NCI-H2196 (cell line): ENCODE measurements around the gene CD68.
"Not testable (repeated sequence)": the region's sequence is repeated elsewhere in the genome, so short reads cannot be mapped to it uniquely, and the experiment has no call there.

Experiments used
- DNase-seq: peaks from one replicate; lab custom pipeline; 2025; ENCODE audit not compliant: unreplicated experiment; lab: John Stamatoyannopoulos, UW

CD68 gene

DNA sequence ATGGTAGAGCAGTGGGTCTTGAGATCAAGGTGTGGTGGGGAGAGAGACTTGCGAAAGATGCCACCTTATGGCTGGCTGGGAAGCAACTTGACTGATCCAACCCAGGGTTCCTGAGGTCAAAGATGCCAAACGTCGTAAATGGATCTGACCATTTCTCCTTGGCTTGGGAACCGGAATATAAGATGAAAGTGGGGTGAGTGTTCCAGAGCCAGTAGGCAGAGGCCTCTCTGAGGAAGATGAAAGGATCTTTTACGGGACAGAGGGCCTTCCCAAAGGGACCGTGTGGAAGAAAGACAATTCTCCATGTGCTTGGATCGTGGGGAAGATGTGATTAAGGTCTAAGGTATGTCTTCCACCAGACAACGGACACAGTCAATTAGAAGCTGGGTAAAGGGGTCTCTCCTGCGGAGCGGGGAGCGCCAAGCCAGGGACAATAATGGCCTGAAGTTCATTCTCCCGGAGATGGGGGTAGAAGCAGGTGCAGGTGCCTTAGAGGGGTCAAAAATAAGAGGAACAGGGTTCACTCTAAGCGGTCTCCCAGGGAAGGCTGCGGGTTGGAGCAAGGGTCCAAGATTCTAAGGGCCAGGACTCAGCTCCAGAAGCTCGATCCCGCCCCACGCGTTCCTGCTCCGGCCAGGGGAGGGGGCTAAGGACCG is 34.5 kb downstream of the CD68 start:
- DNase-seq: no peak

DNA sequence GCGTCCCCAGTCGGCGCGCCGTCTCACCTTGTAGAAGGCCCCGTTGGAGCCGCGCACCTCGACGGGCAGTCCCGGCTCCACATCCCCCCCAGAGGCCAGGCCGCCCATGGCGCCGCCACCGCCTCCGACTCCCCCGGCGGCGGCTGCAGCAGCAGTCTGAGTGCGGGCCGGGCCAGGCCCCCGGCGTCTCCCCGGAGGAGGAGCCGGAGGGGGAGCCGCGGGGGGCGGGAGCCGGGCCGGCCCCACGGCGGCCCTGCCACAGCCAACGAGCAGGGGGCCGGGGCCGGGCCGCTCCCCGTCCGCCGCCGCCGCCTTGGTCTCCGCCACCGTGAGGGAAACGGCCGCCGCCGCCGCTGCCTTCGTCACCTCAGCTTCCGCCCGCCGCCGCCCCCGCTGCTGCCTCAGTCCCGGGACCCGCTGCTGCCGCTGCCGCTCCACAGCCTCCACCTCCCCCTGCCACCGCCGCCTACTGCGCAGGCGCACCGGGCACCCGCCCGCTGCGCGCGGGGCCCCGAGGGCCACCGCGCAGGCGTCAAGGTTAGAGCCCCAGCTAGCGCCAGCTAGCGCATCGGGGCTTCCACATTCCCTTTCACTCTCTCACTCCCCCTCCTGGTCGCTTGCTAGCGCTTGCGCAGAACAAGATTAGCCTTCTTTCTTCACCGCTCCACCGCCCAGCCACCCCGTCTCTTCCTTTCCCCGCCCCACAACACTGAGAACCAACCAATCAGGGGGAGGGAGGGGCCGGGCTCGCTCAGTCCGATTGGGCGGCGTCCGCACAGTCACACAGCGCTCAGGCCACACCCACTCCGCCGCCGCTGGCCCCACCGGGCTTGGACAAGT is 35.2 kb downstream of the CD68 start, which contains the start of gene FXR2:
FXR2 (minus strand) TSS at position 473 of the 840 bp plus-strand sequence; CDS start at position 108, 365 bp downstream.
- peak; percentile 98 for DNase-seq

DNA sequence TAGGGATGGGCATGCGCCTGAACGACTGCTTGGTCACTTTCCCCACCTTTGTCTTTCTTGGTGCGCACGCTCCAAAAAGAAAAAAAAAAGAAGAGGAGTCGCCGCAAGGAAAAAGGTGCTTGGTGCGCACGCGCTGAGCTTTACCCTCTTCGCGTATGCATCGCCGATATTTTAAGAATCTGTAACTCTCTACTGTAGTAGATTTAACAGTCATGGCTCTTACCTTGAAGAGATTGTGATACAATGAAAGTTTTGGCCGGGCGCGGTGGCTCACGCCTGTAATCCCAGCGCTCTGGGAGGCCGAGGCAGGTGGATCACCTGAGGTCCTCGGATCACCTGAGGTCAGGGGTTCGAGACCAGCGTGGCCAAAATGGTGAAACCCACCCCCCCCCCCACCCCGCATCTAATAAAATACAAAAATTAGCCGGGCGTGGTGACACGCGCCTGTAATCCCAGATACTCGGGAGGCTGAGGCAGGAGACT is 35.9 kb downstream of the CD68 start:
- DNase-seq: no peak

DNA sequence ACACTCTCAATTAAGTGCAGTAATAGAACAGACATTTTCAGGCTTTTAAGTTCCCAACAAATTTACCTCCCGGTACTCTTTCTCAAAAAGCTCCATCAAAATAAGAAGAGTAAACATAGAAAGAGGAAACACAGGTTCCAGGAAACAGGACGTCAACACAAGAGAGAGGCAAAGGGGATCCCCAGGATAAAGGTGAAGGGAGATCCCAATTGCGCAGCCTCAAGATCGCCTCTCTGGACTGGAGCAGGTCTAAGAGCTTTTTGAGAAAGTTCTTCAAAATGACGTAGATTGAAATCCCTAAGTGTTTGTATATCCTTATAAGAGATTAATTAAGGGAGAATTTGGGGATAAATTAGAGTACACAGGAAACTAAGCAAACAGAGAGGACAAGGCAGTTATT is 39.2 kb downstream of the CD68 start:
- no peak for DNase-seq

DNA sequence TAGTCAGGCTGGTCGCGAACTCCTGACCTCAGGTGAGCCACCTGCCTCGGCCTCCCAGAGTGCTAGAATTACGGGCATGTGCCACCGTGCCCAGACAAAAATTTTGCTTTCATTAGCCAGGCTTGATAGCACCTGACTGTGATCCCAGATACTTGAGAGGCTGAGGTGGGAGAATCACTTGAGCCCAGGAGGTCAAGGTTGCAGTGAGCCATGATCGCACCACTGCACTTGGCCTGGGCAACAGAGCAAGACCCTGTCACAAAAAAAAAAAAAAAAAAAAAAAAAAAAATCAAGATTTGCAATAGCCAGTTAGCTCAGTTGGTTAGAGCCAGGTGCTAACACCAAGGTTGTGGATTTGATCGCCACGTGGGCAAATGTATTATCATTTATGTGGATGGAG is 41.4 kb downstream of the CD68 start:
- no peak for DNase-seq

DNA sequence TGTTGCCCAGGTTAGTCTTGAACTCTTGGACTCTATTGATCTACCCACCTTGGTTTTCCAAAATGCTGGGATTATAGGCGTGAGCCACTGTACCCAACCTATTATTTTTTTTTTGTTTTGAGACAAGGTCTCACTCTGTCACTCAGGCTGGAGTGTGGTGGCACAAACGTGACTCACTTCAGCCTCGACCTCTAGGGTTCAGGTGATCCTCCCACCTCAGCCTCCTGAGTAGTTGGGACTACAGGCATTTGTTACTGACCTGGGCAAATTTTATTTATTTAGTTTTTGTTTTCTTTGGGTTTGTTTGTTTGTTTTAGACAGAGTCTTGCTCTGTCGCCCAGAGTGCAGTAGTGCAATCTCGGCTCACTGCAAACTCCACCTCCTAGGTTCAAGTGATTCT is 44.2 kb downstream of the CD68 start:
- DNase-seq: no peak

DNA sequence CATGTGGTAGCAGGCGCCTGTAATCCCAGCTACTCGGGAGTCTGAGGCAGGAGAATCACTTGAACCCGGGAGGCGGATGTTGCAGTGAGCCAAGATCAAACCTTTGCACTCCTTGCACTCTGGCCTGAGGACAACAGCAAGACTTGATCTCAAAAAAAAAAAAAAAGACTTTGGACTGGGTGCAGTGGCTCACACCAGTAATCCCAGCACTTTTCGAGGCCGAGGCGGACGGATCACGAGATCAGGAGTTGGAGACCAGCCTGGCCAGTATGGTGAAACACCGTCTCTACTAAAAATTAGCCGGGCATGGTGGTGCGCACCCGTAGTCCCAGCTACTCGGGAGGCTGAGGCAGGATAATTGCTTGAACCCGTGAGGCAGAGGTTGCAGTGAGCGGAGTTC is 46.3 kb downstream of the CD68 start:
- DNase-seq: not testable (repeated sequence)

DNA sequence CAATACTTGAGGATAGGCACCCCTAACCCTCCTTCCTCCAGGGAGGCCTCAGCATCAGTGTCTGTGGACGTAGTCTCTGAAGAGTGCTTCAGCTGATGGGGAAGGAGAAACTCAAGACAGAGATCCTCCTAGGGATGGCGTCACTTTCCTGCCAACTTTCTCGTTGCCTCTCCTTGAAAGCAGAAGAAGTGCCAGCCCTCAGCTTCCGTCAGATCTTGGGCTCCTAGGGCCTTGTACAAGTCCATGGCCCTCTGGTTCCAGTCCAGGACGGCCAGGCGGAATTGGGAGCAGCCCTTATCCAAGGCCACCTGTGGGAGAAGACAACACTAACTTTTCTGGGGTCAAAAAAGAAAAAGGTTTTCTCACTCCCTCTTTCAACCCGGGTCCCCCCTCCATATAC is 46.9 kb downstream of the CD68 start:
- no peak for DNase-seq

DNA sequence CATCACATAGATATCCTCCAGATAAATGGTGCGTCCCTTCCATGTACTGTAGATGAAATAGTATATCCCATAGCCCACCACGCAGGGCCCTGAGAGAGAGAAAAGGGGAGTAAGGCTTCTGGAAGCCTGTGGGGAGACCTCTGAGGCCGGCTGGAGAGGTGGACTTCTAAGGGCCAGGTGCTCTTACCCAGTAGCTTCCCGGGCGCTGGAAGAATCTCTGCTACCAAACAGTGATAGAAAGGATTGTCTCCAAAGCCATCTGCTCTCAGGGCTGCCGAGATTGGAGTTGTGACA is 47.5 kb downstream of the CD68 start:
- no peak for DNase-seq

DNA sequence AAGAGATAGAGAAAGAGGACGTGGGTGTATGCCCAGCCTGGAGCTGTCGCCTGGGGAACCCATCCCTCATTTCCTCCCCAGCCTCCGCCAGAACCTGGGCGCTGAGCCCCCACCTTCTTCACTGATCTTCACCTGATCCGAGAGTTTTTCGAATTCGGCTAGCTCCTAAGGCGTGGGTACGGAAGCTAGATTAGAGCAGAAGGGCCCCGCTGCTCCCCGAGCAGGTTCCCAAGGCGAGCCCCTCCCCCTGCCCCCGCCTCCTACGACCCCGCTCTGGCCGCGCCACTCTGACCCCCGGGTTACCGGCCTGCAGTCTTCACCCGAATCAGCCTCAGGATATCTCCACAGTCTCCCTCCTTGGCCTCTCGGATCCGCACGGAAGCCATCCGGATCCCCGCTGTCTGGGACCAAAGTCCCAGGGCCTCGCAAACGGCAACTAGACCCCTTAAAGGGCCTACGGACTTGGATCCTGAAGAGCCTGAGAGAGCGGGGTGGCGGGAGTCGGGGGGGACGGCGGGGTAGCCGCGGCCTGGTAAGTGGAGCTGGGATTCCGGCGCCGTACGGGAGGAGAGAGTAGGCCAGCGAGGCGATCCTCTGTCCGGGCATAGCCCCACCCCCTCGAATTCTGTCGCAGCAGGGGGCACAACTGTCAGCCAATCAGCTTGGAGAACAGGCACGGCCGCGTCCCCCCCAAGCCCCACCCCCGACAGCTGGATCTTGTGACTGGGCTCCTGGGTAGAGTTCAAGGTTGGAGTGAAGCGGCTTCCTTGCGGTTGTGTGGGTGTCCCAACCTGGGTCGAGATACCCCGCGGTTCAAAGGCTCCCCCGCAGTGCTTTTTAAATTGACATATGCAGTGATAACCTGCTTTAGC is 48.0 kb downstream of the CD68 start, which contains the start of gene SAT2:
SAT2 (minus strand) TSS at position 572 of the 872 bp plus-strand sequence; CDS start at position 386, 186 bp downstream.
- peak; percentile 74 for DNase-seq

DNA sequence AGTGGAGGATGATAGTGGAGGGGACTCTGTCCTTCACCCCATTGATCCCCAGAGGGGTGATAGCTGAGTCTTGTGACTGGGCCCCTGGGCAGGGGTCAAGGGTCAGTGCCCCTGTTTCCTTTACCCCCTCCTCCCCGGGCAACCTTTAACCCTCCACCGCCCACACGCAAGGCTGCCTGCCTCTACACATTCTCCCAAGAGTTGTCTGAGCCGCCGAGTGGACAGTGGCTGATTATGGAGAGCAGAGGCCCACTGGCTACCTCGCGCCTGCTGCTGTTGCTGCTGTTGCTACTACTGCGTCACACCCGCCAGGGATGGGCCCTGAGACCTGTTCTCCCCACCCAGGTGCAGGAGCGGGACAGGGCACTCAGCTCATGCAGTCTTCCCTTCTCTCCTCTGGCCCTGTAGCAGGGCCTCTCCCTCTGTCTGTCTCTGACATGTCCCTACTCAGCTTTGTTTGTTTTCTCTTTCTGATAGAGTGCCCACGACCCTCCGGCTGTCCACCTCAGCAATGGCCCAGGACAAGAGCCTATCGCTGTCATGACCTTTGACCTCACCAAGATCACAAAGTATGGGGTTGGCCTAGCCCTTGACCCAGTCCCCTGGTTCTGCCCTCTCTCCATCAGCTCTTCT is 50.6 kb downstream of the CD68 start, which contains the start of gene SHBG:
SHBG (plus strand) TSS at position 197 of the 633 bp plus-strand sequence; CDS start at position 235, 38 bp downstream.
- no peak for DNase-seq
